ENCODE results near the gene DCLRE1C.
"Not testable (repeated sequence)": the region's sequence is repeated elsewhere in the genome, so short reads cannot be mapped to it uniquely, and the experiment has no call there.

Gene DCLRE1C

DNA sequence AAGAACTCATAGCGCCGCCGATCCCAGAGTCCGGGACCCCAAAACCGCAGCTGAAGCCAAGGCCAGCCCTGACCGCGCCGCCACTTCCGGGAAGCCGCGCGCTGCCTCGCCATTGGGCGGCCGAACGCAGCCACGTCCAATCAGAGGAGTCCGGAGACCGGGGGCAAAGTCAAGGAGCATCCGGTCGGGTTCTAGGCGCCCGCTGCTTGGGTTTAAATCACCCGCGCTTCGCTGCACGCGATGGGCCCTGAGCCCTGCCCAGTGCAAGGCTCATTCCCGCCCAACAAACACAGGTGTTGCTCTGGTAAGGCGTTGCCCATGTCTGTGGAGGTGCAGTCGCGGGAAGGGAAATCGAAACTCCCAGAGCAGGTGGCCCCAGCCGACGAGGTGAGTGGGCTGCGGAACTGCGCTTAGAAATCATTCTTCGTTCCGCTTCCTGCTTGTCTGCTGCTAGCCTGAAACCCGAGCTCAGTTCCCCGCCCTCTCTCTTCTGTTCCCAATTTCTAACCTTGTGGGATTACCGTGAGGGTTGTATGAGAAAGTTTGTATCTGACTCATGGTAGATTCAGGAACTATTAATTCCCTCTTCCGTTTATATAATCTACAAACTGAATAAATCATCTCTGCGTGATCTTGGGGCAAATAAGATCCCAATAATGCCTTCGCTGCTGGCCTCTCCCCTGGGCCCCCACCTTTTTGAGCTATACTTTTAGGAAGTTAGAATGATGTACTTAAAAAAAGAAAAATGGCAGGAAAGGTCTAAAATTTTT, at the start of gene DCLRE1C:
DCLRE1C (minus strand) TSS at position 96 of the 770 bp plus-strand sequence; CDS start at position 10, 86 bp downstream.
- peak; percentile 84 for FAIRE-seq

DNA sequence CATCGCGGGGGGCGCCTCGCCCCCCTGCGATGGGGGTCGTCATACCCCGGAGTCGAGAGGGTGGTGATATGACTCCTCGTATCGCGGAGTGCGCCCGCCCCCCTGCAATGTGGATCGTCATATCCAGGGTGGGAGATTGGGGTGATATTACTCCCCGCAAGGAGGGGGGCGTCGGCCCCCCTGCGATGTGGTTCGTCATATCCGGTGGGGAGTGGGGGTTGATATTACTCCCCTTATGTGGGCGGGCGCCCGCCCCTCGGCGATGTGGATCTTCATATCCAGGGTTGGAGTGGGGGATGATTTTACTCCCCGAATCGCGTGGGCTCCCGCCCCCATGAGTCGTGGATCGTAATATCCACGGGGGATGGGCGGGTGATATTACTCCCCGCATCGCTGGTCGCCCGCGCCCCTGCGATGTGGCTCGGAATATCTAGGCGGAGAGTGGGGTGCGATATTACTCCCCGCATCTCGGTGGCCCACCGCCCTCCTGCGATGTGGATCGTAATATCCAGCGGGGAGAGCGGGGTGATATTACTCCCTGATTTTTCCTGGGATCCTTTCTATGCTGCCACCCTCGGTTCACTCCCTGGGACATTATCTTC, 42.2 kb upstream of the DCLRE1C start:
- no peak for FAIRE-seq

DNA sequence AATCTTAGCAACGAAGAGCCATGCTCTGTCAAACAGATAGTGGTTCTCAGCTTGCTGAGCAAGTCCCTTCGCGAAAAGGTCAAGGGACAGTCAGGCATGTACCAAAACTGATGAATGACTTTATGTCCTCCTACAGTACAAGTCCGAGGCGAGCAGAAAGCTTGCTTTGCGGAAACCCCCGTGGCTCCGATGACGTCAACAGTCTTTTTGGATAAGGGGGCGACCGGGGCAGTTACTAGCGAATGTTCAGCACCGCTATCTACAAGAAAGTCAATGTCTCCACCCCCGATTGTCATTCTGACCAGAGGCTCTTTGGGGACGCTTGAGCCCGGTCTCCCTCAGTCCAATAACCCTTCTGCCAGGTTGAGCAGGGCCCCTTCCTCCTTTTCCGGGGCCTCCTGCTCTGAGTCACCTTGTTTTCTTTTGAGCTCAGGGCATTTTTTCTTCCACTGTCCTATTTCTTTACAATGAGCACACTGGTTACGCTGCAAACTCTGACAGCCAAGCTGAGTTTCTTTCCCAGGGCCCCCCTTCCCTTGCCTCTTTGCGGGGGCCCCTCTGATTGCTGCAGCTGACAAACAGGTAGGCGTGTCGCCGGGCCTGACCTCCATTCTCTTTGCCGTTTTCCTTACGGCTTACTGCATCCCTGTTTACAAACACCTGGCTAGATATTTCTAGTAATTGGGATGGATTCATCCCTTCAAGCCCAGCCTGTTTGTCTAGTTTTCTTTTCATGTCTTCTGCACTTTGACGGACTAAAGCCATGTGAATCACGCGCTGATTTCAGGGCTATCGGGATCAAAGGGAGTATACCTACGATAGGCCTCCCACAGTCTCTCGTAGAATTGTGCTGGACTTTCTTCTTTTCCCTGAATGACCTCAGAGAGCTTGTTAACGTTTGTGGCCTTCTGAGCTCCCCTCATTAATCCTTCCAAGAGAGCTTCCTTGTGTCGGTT, 39.9 kb upstream of the DCLRE1C start:
- FAIRE-seq, result not testable (repeated sequence)

DNA sequence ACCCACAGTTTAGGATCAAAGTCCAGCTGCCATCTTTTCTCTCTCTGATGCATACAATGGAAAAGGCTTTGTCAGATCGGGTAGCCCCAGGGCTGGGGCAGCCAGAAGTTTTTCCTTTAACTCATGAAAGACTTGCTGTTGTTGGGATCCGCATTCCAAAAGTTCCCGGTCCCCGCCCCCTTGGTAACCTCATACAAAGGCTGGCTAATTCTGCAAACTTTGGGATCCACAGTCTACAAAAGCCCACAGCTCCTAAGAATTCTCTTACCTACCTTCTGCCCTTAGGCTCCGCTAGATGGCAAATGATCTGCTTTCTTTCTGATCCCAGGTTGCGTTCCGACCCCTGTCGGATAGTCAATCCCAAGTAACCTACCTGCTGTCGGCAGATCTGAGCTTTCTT, 38.4 kb upstream of the DCLRE1C start:
- FAIRE-seq, result not testable (repeated sequence)

DNA sequence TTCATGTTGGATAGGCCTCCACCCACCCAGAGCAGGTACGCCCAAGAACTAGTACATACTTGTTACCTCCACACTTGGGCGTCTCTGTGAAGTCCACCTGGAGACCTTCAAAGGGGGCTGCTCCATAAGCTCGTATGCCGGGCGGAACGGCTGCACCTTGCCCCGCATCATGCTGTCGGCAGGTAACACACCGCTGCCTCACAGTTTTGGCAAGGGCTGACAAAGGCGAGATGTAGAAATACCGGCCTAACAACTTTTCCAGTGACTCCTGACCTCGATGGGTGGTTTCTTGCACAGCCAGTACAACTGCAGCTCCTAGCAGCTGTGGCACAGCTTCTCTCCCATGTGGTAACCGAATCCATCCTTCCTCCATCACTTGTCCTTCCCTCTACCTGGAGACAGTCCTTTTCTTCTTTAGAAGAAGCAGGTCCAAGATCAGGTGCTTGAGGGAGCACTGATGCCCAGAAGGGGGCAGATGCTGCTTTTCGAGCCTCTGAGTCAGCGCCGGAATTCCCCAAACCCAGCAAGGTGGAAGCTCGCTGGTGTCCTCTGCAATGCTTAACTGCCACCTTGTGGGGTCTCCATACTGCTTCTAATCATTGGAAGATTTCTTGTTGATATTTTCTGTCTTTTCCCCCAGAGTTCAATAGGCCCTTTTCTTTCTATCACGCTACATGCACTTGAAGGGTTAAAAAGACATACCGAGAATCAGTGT, 37.3 kb upstream of the DCLRE1C start:
- not testable (repeated sequence) for FAIRE-seq

DNA sequence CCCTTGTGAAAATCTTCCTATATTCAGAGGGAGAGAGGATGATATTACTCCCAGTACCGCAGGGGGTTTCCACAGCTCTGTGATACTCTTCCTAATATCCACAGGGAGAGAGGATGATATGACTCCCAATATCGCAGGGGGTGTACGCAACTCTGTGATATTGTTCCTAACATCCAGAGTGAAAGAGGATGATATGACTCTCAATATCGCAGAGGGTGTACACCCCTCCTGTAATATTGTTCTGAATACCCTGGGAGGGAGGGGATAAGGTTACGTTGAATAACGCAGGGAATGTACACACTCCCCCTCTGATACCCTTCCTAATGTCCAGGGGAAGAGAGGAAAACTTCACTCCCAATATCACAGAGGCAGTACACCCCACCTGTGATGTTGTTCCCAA, 35.7 kb upstream of the DCLRE1C start:
- not testable (repeated sequence) for FAIRE-seq

DNA sequence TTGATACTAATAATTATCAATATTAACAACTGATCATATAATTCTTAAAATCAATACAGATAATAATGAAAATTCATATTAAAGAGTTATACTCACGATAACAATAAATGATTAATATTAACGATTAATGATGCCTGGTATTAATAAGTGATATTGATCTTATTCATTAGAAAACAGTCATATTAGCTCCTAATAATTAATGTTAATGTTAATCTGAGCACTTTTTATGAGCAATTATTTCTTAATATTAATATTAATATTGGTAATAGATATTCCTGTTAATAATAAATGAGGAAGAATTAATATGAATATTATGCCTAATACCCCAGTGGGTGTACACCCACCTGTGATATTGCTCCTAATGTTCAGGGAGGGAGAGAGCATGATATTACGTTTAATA, 28.8 kb upstream of the DCLRE1C start:
- FAIRE-seq, result peak; percentile 51

DNA sequence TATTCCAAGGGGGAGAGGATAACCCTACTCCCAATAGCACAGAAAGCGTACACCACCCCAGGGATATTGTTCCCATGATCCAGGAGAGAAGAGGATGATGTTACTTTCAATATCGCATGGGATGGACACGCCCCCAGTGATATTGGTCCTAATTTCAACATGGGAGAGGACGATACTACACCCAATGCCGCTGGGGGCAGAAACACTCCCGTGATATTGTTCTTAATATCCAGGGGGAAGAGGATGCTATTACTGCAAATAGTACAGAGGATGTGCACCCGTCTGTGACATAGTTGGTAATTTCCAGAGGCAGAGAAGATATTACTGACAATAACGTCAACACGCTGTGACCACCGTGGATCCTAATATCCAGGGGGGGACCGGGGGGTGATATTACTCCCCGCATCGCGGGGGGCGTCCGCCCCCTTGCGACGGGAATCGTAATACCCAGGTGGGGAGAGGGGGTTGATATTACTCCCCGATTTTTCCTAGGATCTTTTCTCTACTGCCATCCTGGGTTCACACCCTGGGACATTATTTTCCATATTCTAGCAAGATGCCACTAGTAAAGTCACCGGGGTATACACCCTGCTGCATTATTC, 21.9 kb upstream of the DCLRE1C start:
- no peak for FAIRE-seq

DNA sequence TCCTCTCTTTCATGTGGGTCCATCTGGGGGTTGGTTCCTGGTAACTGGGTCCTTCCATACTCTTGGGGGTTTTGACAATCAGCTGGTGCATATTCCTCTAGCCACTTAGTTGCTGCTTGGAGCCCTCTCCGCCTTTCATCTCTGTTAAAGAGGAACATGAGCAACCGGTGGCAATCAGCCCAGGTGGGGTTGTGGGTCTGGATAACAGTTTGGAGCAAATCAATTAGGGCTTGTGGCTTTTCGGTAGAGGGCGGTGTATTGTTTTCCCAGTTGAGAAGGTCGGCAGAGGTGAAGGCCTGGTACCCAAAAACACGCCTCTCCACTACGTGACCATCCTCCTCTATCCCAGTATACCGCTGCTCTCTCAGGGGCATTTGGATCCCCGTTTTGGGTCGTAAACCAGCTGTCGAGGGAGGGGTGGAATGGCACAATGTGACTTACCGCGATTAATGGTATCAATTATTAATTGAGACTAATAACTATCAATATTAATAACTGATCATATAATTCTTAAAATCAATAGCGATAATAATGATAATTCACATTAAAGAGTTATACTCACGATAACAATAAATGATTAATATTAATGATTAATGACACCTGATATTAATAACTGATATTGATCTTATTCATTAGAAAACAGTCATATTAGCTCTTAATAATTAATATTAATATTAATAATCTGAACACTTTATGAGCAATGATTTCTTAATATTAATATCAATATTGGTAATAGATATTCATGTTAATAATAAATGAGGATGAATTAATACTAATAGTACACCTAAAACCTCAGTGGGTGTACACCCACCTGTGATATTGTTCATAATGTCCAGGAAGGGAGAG, 20.5 kb upstream of the DCLRE1C start:
- peak; percentile 50 for FAIRE-seq

DNA sequence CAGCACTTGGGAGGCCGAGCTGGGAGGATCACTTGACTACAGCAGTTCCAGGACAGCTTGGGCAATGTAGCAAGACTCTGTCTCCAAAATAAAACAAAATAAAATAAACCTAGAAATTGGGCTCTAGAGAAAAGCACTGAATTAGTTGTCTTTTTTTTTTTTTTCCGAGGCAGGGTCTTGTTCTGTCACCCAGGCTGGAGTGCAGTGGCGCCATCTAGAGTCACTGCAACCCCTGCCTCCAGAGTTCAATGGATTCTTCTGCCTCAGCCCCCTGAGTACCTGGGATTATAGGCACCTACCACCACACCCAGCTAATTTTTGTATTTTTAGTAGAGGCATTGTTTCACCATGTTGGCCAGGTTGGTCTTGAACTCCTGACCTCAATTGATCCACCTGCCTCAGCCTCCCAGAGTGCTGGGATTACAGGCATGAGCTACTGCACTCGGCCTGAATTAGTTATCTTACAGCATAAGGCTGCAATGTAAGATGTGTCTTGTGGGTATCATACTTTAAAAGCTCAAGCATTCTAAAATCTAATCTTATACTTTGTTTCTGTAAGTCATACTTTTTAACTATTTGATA, 18.1 kb upstream of the DCLRE1C start:
- FAIRE-seq, result peak; percentile 40

DNA sequence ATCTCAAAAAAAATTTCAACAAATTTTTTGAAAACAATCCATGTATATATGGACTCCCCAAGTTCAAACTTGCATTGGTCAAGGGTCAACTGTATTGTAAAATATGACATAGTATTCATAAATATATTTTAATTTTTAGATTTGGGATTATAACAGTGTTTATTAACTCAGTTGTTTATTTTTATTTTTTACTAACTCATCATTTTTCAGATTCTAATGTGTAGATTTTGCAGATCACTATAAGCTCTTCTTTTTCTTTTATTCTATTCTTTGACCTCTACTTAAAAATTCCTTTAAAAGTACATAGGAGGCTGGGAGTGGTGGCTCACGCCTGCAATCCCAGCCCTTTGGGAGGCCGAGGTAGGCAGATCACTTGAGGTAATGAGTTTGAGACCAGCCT, 14.0 kb upstream of the DCLRE1C start:
- FAIRE-seq, result no peak

DNA sequence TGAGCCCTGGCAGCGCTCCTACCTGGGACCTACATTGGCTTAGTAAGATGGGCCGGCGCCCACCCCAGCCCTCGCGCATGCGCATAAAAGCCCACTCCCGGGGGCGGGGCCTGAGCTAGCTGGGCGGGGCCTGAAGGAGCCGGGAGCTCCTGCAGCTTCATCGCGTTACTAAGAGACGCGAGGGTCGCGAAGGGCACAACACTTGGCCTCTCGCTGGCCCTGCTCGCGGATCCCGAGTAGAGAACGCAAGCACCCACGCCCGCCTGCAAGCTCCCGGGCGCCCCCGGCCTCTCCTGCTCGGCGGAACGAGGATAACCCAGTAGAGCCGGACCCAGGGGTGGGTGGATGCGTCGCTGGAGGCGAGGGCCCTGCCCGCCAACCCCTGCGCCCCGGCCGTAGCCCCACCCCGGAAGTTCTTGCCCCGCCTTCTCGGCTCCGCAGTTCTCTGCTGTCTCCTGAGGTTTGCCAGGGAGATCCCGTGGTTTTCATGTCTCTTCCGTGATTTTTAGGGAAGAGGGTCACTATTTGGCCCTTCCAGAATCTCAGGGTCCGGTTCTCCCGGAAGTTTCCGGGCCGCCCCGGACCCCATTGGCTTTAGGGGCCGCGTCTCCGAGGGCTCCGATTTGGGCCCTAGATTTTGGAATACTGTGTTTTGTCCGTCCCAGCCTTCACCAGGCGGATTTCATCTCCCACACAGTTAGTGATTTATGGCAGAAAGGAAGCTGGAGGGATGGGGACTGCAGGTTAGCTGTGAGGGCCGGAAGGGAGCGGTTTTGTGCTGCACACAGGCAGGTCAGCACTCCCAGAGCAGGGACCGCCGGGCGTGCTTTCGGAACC, 5.5 kb upstream of the DCLRE1C start, which contains the start of gene MEIG1:
MEIG1 (plus strand) TSS at position 168 of the 837 bp plus-strand sequence. CDS start 7,081 bp downstream, outside the sequence.
- peak; percentile 89 for FAIRE-seq

DNA sequence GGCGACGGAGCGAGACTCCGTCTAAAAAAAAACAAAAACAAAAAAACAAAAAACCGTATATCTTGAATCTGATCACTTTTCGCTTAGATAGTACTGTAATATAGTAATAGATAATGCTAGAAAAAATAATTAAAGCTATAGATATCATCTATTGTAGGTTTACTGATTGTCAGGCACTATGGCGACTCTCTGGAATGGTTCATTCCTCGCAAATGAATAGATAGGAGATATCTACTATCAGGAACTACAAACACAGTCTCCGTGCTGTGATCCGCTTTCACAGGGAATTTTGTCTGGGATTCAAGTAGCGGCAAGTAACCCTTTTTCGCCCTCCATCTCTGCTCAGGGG, 5.0 kb upstream of the DCLRE1C start:
- no peak for FAIRE-seq

DNA sequence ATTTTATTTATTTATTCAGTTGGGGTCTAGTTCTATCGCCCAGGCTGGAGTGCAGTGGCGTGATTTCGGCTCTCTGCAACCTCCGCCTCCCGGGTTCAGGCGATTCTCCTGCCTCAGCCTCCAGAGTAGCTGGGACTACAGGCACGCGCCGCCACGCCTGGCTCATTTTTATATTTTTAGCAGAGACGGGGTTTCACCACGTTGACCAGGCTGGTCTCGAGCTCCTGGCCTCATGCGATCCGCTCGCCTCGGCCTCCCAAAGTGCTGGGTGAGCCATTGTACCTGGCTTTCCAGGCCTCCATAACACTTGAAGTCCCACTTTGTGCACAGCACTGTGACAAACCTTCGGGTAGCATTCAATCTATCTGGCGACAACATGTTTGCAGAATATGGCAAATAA, 1.0 kb upstream of the DCLRE1C start:
- FAIRE-seq, result no peak

DNA sequence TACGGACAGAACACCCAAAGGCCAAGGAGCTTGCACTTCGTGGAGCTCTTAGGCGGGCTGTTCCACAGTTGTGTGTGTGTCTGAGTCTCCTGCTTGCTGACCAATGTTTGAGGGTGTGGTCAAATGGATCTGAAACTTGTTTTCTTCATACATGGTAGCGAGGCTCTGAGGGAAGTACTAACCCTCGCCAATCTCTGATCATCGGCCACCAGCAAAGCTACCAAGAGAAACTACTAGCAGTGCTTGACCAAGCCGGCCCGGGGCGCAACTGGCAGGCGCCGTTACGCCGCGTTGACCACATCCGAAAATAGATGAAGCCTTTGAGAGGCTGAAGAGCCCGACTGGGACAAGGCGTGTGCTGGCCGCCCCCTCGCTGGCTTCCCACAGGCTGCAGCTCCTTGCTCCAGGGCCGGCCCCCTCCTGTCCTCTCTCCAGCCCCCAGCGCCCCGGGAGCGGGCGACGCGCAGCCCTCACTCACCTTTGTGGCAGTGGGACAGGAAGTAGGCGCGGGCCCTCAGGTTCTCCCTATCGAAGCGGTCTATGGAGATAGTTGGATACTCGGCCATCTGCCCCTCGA, 384 bp downstream of the DCLRE1C start:
- FAIRE-seq, result no peak

DNA sequence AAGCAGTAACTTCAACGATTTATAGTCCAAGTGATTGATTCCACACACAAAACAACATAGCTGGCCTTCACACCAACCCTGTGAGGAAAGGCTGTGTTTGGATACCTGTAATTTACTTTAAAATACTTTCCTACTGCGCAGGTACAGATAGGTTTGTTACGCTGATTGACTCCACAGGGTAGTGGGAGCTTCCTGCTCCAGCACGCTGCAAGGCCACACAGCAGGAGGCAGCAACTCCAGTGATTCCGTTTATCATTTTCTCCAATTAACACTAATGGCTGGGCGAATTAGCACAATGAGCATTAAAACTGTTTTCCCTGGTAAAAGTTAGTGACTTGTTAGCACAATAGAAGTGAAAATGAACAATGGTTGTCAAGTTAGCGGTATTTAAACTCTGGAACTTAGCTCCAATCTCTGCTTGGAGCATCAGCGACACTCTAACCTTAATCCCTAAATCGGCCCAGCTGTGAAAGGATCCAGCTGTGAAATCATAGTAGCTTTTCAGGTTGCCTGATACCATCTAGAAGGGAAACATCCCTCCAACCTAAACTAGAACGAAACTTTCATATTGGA, 959 bp downstream of the DCLRE1C start:
- no peak for FAIRE-seq

DNA sequence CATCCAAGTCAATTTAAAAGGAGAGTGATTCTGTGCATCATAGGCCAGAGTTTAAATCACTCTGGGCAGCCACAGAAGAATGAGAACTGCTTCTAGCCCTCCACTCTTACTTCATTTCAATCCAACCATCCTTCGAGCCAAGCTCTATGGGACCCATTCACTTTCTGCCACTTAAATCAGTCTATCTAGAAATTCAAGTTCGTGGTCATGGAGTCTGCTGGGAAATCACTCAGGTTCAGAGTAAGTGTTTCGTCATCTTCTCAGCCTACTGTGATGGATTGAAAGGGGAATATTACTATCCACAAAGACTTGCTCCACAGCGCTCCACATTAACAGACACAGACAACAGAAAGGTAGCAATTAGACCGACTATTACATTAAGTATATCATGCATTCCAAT, 4.6 kb downstream of the DCLRE1C start:
- FAIRE-seq, result no peak

DNA sequence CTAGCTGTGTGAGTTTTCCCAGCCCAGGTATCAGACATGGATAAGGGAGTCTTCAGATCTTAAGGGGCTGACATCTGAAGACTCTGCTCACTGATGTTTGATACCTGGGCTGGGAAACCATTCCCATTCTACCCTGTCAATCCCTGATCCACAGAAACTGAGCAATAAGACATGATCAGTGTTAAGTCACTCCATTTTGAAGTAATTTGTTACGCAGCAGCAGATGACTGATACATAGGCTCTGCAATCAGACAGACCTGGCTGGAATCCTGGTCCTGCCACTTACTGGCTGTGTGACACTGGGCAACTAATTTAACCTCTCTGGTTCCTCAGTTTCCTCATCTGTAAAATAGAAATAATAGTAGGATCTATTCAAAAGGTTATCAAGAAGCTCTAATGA, 6.6 kb downstream of the DCLRE1C start:
- no peak for FAIRE-seq

DNA sequence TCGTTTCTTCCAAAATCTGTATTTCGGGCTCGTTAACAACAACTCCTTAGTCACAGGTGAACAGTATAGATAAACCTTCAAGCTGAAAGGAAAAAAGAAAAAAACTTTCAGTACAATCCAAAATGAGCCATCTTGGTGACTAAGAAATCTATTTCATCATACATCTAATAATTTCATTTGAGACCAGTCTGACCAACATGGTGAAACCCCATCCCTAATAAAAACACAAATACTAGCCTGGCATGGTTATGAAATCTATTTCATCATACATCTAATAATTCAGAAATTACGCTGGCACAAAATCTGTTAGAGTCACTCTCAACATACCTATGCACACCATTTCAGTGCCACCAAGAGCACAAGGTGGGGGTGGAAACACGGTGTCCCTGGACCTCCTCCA, 8.8 kb downstream of the DCLRE1C start:
- FAIRE-seq, result no peak

Measured in G401.6 (cell line).